ENCODE measurements around the gene TP73.

DNA sequence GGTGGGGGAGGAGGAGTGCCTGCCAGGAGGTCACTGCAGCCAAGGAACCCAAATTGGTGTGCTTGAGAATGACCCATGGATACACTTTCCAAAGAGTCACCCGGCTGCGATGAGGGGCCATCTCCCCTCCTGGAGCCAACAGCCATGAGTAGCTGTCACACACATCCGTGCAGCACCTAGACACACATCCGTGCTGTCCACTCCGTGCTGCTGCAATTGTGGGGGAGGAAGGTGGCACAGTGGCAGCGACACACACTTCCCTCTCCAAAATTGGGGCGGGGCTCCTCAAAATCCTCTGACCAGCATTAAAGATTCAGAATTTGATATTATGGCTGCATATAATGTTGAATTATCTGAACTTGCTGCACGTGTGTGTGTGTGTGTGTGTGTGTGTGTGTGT, 15.8 kb downstream of the TP73 start:
- TF ChIP-seq TOX (CRISPR knock-in tag; IDR thresholded peaks at IDR 0.05; ENCODE audit: borderline replicate concordance) (no peak), SNAI2 (CRISPR knock-in tag; IDR thresholded peaks at IDR 0.05) (no peak), GLIS3 (CRISPR knock-in tag; IDR thresholded peaks at IDR 0.05) (no peak)
- TF ChIP-seq, protein P1, sequence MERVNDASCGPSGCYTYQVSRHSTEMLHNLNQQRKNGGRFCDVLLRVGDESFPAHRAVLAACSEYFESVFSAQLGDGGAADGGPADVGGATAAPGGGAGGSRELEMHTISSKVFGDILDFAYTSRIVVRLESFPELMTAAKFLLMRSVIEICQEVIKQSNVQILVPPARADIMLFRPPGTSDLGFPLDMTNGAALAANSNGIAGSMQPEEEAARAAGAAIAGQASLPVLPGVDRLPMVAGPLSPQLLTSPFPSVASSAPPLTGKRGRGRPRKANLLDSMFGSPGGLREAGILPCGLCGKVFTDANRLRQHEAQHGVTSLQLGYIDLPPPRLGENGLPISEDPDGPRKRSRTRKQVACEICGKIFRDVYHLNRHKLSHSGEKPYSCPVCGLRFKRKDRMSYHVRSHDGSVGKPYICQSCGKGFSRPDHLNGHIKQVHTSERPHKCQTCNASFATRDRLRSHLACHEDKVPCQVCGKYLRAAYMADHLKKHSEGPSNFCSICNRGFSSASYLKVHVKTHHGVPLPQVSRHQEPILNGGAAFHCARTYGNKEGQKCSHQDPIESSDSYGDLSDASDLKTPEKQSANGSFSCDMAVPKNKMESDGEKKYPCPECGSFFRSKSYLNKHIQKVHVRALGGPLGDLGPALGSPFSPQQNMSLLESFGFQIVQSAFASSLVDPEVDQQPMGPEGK (CRISPR knock-in tag; IDR thresholded peaks at IDR 0.05; ENCODE audit: borderline replicate concordance) = no peak

Measured in SK-N-SH treated with all-trans-retinoic acid at 6 μM for 48 hours (cell line).